Measurements from ENCODE around the gene FBXW9. TPM values are rescaled to one million over a fixed set of nuclear protein-coding genes. Genes with fewer than 3 reads are reported as not detected.
A peak's percentile ranks its signal among the peaks of the same experiment; 100 is the strongest.

Gene FBXW9
- total and polyA plus RNA-seq, 2 of the 13 experiments (the other 11 are each of a cell fraction or from before 2014, with no cell fraction given) = 5.7 to 6.1 TPM

- TF ChIP-seq DMAP1 (CRISPR knock-in tag; IDR thresholded peaks at IDR 0.05) (peak; percentile 85), KMT2A (CRISPR knock-in tag; IDR thresholded peaks at IDR 0.05) (peak; percentile 64; the same call in 1 of the 2 replicates)
These were observed 27.4 kb upstream of the FBXW9 start, which contains the start of gene TNPO2 (continued) for GRCh38 chr19:12723641-12724426.

- CTCF ChIA-PET (ENCODE audit: low intra/inter-chr PET ratio, low total read pairs) = no interaction called here
These were observed 26.9 kb upstream of the FBXW9 start for GRCh38 chr19:12723381-12723640.

More at GRCh38 chr19:12723381-12723640, 26.9 kb upstream of the FBXW9 start:
- Histone ChIP-seq H3K9ac (ENCODE audit: insufficient read depth, low read depth, low read length) (peak overlapping the region; percentile 87), H3K4me3 (replicated peaks in 1 of 3; ENCODE audit: insufficient read depth in 1 of 3, low read depth in 2 of 3, low read length in 3 of 3) (peak overlapping the region; percentile 67 to 93 (median 92)), H3K4me2 (ENCODE audit: low read depth, low read length) (peak overlapping the region; percentile 98), H3K27me3 (ENCODE audit: control insufficient read depth in 1 of 2, insufficient read depth in 2 of 2, low read length in 2 of 2) (no peaks in the 10 kb centered on the region; a peak in 1 of 5 replicates), H2AFZ (ENCODE audit: low read length) (peak overlapping the region; percentile 78), H3K79me2 (ENCODE audit: insufficient read depth, low read length) (peaks cover 53% of the 10 kb centered on the region), H3K4me1 (ENCODE audit: insufficient read depth, low read length) (peaks cover 20% of the 10 kb centered on the region), H4K20me1 (ENCODE audit: insufficient read depth, low read length) (no peaks in the 10 kb centered on the region), H3K27ac (ENCODE audit: extremely low read length, insufficient read depth, low read length) (peak overlapping the region; percentile 77), H3K36me3 (replicated peaks in 1 of 2; ENCODE audit: control insufficient read depth in 1 of 2, insufficient read depth in 2 of 2, low read length in 2 of 2) (peaks cover 2 to 11% of the 10 kb centered on the region in 2 experiments), H3K9me3 (ENCODE audit: low read length) (no peaks in the 10 kb centered on the region)
- WGBS (ENCODE audit: low lambda C conversion rate) = 2% methylated on average over 7 of the region's 7 CpGs
- POLR2A ChIA-PET = interaction anchor here (0.8 to 4.8 kb wide), 10 partner anchors 10 to 210 kb away, joined by 3 to 51 read pairs (median 7); partner anchors contain the start of genes FARSA, FBXW9, GET3 and JUNB
- TF ChIP-seq ZNF629 (CRISPR knock-in tag; conservative IDR thresholded peaks at IDR 0.05) = peak; percentile 91
- TF ChIP-seq ZNF709 (CRISPR knock-in tag; IDR thresholded peaks at IDR 0.05) = 0 out of 2 replicates have a peak, but pooled peaks have one; percentile 5
- TF ChIP-seq HES4 (CRISPR knock-in tag; IDR thresholded peaks at IDR 0.05; ENCODE audit: borderline replicate concordance) = 0 out of 2 replicates have a peak, but pooled peaks have one; percentile 24
- TF ChIP-seq ZSCAN30 (CRISPR knock-in tag; IDR thresholded peaks at IDR 0.05) = no peak
- DNase-seq (ENCODE audit: low spot score) = no peak
- no TSS peak for BruUV-seq (replicated peaks)
- peak; percentile 44 for FAIRE-seq
- intact Hi-C loops (cut with micrococcal nuclease; ENCODE audit: unreplicated experiment) (no loop called here), in situ Hi-C loops (cut with HindIII; ENCODE audit: extremely low pct_ligation_motif_present, low pct_unique_long_range_greater_than_20kb) (no loop called here)
- no peak for ATAC-seq
